SH-SY5Y (cell line): Measurements from ENCODE around the gene SLC35F2.

Experiments
- GATA2 ChIP-seq: IDR thresholded peaks from 2 replicates; pipeline ENCODE4 v1.6.1; 2011; ENCODE audit warnings: mild to moderate bottlenecking, low read depth, low read length
- GATA3 ChIP-seq: IDR thresholded peaks from 2 replicates; pipeline ENCODE4 v1.6.1; 2011; ENCODE audit warnings: low read depth, mild to moderate bottlenecking, low read length, moderate library complexity

GRCh38 chr11:107834995-107835394 is 23.6 kb downstream of the SLC35F2 start:
- TF ChIP-seq GATA2 (no peak), GATA3 (no peak)
